Caki2 (cell line): Measurements from ENCODE around the gene SHISA2. TPM values are rescaled to one million over a fixed set of nuclear protein-coding genes. Genes with fewer than 3 reads are reported as not detected.
"Not testable (repeated sequence)": the region's sequence is repeated elsewhere in the genome, so short reads cannot be mapped to it uniquely, and the experiment has no call there.

Experiments used
- DNase-seq: peaks from one replicate; pipeline ENCODE4 v3.0.0-alpha.2; 2015; ENCODE audit warnings: low read depth
- in situ Hi-C: cut with HindIII; loops from 2 replicates; pipeline ENCODE4 v1.10.0; 2016; ENCODE audit warnings: low sequenced_read_pairs, low pct_unique_long_range_greater_than_20kb, mixed read lengths
- total RNA-seq: library from RNA; depleted of rRNA; stranded (reverse); fragments of >200 nt; shearing (Covaris generic); gene quantifications from 2 replicates; pipeline ENCODE4 v1.2.3, GENCODE V29; 2014; ENCODE audit warnings: low replicate concordance; rRNA removed

SHISA2 gene
- 127 and 148 TPM in 2 replicates for total RNA-seq

DNA sequence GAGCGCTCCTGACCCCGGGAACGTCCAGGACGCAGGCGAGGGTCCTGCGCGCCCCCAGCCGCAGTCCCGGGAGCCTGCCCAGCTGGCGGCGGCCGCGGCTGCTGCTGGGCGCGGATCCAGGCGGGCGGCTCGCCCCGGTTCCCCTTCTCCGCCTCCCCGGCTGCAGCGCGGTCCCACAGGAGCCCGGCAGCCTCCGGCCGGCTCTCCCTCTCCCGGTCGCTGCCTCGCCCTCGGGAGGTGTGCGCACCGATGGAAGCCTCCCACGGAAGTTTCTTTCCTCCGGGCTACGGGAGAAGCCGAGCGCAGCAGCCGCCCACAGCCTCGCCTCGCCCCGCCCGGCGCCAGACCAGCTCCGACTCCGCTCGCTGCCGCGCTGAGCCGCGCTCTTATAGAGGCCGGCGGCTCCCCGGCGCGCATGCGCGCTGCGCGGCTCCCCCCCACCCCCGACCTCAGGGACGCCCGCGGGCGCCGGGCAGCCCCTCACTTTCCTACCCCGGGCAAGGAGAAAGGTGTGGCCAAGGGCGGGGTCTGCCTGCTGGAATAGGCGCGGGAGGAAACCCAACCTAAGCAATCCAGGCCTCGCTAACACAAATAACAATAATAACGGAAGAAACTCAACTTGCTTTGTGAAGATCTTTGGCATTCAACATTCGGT lies at the start of gene SHISA2:
Gene SHISA2, minus strand, starts transcription at position 360 of the 655 bp plus-strand sequence. CDS start 1,041 bp downstream, outside the sequence.
- in situ Hi-C loops, result no loop called here
- DNase-seq, result peak; percentile 78

DNA sequence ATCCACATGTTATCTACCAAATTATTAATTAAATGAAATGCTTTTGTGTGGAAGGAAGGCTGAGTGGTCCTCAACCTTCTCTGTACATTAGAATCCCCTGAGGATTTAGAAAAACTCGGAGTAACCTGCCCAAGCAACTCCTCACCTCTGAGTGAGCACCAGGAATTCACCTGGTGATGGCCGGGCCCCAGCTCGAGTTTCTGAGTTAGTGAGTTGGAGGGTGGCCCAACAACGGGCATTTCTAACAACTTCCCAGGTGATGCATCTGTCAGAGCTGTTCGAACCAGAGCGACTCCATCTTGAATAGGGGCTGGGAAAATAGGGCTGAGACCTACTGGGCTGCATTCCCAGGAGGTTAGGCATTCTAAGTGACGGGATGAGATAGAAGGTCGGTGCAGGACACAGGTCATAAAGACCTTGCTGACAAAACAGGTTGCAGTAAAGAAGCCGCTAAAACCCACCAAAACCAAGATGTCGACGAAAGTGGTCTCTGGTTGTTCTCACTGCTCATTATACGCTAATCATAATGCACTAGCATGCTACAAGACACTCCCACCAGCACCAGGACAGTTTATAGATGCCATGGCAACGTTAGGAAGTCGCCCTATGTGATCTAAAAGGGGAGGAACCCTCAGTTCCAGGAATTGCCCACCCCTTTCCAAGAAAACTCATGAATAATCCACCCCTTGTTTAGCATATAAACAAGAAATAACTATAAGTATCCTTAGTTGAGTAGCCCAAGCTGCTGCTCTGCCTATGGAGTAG lies 44.2 kb upstream of the SHISA2 start:
- no peak for DNase-seq
- in situ Hi-C loops, result no loop called here

DNA sequence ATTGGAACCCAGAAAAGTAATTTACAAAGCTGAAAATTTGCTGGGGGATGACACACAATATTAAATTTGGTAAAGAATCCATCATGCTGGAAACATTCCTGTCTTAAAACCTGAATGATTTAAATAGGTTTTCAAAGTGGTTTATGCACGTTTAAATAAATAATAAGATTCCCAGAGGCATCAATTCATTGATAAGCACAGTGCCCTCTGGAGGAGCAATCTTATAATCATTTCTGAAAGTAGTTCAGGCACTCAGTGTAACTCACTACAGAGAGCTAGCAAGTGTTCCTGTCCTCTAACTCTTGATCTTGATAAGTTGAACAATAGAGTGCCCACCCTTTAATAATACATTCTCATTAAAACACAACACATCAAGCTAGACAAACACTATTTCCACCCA lies 43.5 kb upstream of the SHISA2 start:
- DNase-seq, result no peak
- in situ Hi-C loops, result no loop called here

DNA sequence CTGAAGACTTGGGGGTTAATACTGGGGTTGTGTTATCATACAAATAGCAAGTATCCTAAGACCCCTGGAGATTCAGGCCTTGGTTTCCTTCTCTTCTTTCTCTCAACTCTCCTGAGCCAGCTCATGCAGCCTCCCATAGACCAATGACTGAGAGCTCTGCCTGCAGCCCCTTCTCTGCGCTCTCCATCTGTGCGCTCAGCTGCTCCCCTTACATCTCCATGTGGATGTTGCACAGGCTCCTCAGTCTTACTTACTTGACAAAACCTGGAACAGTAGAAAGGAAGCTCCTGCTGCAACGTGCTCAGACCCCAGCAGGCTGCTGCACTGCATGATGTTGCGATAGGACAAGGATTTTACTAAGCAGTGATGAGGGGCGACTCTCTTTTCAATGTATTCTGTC lies 25.0 kb upstream of the SHISA2 start:
- DNase-seq, in situ Hi-C loops: not testable (repeated sequence)

DNA sequence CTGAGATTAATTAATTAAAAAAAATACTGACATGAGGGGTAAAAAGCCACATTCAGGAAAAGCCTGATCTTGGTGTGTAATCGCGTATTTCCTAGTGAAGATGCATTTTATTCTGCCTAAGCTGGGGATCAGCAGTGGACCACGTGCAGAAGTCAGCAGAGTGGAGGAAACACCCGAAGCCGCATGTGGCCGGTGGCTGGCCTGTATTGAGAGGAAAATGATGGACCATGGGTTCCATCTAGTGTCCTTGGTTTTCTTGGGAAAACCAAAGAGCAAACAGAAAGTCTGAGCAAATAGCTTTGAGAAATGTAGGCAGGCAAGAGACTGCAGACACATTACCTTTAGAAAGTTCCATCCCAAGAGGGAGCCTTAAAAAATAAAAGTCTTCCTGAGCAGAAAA lies 23.7 kb upstream of the SHISA2 start:
- in situ Hi-C loops, result no loop called here
- peak; percentile 29 for DNase-seq

DNA sequence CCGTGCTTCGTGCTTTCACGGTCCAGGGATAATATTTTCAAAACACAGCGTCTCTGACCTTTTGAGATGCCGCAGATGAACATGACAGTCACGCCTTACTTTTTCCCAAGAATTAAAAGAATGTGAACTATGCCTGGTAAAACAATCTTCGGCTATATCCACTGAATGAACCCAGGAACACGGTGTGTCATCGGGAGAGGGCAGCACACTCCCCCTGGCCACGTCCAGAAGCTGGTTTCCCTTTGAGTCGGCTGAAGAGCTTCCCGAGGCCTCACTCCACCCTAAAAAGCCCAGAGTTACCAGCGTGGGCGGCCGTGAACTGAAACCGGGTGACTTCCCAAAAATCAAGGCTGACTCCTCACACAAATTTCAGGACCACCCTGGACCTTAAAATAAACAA lies 22.9 kb upstream of the SHISA2 start:
- in situ Hi-C loops, result no loop called here
- DNase-seq, result peak; percentile 89

DNA sequence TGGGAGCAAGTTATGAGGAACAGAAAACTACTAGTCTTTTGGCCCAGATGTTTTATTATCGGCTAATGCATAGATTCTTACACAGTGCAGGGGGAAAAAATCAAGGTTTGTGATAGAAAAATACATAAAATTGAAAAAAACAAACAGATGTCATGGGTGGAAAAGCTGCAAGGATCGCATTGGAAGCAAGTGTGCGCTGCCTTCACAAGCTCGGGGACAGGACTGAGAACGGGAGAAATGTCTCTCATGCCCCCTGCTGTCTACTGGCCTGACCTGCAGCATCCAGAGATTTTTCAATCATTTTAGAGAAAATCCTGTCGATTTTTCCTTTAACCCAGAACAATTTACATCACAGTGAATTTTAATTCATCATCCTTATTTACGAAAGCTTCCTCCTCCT lies 20.5 kb upstream of the SHISA2 start:
- DNase-seq, in situ Hi-C loops: not testable (repeated sequence)

DNA sequence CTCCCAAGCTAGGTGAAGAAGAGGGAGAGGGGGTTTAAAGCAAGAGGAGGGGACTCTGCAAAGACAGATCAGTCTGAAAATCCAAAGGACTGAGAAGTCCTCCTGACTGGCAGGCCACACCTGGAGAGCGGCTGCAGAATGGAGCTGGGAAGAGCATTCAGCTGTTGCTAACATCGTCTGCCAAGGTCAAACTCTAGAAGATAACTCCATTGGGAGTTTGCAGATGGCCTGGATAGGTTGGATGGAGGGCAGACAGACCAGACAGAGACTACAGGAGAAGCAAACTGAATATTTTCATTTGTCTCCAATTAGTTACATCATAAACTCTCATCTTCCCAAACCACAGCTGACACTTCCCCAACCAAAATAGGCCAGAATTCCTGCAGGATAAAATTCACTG lies 19.9 kb upstream of the SHISA2 start:
- in situ Hi-C loops, result no loop called here

DNA sequence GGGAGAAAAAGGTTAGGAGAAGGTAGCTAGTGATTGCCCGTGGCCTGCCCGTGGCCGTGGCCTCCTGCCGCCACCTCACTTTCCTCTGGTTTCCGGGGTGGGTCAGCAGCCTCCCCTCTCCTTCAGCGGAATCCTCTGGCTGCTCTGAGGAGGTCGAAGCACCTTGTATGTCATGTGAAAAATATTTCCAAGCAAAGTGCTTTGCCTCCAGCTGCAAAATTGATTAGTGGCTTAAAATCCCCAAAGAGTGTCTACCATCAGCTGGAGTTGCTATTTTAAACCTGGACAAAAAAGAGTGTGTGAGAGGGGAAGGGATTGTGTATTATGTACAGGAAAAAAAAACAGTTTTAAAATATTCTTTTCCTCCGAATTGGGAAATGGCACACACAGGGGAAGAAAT lies 17.8 kb upstream of the SHISA2 start:
- in situ Hi-C loops, DNase-seq: not testable (repeated sequence)

More for the DNA sequence above, 19.9 kb upstream of the SHISA2 start:
- DNase-seq, result no peak

DNA sequence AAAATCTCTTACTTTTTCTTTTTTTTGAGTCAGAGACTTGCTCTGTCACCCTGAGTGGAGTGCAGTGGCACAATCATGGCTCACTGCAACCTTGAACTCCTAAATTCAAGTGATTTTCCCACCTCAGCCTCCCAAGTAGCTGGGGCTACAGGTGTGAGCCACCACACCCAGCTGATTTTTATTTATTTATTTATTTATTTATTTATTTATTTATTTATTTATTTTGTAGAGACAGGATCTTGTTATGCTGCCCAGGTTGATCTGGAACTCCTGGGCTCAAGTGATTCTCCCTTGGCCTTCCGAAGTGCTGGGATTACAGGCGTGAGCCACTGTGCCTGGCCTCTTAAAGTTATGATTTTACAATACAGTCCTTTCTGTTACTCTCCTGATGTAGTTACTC lies 16.6 kb upstream of the SHISA2 start:
- DNase-seq, in situ Hi-C loops: not testable (repeated sequence)

DNA sequence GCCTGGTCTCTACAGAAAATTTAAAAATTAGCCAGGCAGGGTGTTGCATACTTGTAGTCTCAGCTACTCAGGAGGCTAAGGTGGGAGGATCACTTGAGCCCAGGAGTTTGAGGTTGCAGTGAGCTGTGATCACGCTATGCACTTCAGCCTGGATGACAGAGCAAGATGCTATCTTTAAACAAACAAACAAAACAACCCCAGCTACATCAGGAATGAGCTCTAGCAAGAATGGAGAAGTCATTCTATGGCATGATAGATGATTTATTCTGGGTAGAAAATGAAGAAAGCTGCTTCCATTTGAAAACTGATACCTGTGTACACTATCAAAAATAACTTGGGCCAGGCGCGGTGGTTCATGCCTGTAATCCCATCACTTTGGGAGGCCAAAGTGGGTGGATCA lies 15.8 kb upstream of the SHISA2 start:
- DNase-seq, result peak; percentile 57
- in situ Hi-C loops, result no loop called here

DNA sequence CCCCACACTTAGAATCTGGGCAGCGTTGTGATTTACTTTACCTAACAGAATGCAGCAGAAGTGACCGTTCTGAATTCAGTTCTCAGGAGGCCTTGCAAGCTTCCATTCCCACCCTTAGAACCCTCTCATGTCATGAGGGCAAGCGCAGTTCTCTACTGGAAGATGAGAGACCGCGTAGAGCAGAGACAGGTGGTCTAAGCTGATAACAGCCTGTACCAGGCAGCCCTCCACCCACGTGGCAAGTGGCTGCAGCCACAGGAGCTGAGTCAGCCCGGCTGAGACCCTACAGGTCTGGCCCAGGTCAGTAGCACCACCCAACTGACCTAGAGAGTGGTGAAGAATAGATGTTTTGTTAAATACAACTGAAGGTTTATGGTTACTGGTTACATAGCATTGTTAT lies 14.7 kb upstream of the SHISA2 start:
- DNase-seq, result peak; percentile 43
- in situ Hi-C loops, result not testable (repeated sequence)

DNA sequence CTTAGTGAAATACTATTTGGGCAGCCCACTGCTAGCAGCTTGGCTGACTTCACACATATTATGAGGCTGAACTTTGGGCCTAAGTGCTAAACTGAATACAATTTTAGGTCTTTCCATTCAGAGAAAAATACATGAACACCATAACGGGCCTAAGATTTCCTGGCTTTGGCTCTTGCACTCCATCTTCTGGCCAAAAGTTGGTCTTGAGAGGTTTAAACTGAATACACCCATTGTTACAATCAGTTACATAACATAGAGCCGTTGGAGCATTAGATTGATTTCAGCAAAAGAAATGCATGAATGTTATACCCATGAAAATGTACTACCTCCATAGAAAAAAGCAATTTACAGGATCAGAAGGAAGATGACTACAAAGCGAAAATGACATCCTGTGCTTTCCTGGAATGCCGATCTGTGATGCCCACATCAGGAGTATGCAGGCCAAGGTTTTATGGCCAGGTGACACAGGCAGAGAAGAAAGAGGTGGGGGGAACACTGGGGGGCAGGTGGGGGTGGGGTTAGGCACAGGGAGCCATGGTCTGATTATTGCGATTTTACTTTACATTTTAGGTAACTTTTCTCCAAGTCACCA lies 11.1 kb upstream of the SHISA2 start:
- in situ Hi-C loops, result no loop called here
- DNase-seq, result peak; percentile 68

DNA sequence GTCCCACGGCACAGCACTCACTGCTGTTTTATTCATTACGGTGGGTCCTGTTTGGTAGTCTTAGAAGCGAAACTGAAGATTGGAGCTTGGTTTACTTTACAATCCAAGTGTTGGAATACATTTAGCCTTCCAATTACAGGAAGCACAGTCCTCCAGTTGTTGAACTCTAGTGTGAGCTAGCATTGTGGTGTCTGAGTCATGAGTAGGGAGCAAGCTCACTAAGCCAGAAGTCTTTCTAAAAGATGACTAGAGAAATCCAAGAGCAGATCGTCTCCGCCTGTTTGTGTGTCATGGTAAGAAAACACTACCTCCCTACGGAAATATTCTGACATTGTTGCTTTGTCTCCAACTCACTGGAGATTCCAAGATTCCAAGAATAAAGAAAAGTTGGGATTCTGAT lies 10.1 kb upstream of the SHISA2 start:
- in situ Hi-C loops, result no loop called here
- DNase-seq, result peak; percentile 85

DNA sequence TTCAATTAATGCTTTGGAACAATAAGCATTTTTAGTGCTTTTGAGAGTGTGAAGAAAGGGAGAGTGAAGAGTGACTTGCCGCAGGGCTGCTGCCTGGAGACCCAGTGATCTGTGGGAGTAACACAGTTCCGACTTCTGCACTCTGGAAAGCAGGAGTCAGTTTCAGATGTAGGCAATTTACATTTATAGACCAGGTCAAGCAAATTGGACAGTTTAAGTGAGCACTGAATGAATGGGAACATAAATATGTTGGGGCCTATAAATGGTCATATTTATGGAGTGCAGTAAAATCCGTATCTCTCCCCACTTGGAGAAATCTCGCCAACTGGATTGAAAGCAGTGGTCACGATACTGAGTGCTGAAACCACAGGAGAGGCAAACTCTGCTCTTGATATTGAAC lies 9.4 kb upstream of the SHISA2 start:
- in situ Hi-C loops, result no loop called here
- DNase-seq, result no peak

DNA sequence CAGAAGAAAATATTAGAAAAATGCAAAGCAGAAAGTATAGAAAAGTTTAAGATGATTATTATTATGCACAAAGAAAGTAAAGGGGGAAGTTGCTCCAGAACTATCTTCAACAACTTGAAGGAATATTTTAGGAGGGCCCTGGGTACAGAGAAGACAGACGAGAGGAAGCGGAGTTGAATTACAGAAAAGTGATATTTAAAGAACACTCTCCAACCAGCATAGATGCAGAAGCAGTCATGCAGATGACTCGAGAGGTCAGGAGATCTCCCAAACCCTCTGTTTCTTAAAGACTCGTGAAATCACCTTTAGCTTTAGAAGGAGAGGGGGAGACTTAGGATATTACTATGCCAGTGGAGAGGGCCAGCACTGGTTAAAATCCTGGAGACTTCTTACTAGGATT lies 8.5 kb upstream of the SHISA2 start:
- in situ Hi-C loops, result no loop called here

DNA sequence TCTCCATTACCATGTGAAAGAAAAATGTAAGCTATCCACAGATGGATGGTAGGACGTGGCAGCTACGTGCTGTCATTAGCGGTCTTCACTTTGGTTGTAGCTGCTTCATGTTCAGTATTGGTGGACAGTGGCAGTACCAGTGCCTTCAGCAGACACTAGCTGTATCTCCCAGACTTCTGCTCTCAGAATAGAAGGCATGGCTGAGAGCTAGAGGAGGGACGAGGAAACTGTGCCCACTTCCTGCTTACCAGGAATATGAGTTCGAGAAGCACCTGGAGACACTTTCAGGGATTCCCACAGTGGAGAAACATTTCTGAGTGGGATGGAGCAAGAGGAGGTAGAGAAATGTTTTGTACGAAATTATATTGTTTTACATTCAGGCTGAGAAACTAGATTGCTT lies 6.9 kb upstream of the SHISA2 start:
- DNase-seq, result no peak
- in situ Hi-C loops, result no loop called here

More for the DNA sequence above, 8.5 kb upstream of the SHISA2 start:
- no peak for DNase-seq

DNA sequence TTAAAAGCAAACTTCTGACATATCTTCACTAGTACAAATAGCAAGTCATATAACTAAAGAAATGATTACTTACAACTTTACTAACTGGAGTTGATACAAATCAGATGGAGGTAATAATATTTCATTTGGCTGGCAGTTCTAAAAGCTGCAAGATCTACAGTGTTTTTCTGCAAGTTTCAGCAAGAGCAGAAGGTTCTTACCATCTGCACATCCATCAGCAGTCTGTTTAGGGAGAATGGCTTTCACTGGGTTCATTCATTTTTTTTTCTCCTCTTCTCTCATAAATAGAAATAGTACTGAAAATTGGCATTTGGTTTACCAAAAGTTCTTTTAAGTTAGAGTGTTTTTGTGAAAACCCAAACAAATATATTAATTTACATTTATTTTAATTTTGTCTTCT lies 3.1 kb upstream of the SHISA2 start:
- in situ Hi-C loops, result no loop called here
- DNase-seq, result no peak

DNA sequence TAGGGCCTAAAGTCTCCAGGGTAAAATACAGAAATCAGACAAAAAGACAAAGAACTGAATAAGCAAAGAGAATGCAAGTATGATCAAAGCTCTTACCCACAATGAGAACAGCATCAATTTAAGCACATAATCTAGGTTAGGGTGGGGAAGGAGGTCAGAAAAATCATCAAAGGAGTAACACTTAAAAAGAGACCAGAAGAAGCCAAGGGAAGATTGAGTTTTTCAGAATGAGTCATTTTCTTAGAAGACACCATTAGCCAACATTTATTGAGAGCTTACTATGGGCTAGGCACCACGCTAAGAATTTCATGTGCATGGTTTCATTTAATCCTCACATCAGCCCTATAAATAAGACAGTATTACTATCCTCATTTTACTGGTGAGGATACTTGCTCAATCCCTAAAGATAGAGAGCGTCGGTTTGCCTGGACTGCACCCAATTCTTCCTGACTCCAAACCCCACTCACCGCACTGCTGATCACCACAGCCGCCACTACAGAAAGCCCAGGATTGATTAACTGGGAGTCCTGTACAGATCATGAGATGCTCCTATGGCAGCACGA lies 1.7 kb upstream of the SHISA2 start:
- in situ Hi-C loops, result no loop called here
- DNase-seq, result no peak
